Testis (tissue), 2 donors: ENCODE measurements around the gene TNS3.

ENCODE experiments used
- POLR2A ChIP-seq: fragments of 450-650 bp; IDR thresholded peaks from one replicate; pipeline ENCODE4 v1.6.1; 2017; ENCODE audit warnings: antibody characterized with exemption, mild to moderate bottlenecking, moderate library complexity
- TF ChIP-seq, protein P1 (sequence below), 3 experiments: fragments of 450-650 bp in 2 of 3; fragments of 200-600 bp in 1 of 3; sonication (generic) in 1 of 3; IDR thresholded peaks; one replicate each; pipeline ENCODE4 v1.5.1; 2016 to 2019; ENCODE audit warnings: antibody characterized with exemption in 3 of 3, mild to moderate bottlenecking in 2 of 3, moderate library complexity in 1 of 3

DNA sequence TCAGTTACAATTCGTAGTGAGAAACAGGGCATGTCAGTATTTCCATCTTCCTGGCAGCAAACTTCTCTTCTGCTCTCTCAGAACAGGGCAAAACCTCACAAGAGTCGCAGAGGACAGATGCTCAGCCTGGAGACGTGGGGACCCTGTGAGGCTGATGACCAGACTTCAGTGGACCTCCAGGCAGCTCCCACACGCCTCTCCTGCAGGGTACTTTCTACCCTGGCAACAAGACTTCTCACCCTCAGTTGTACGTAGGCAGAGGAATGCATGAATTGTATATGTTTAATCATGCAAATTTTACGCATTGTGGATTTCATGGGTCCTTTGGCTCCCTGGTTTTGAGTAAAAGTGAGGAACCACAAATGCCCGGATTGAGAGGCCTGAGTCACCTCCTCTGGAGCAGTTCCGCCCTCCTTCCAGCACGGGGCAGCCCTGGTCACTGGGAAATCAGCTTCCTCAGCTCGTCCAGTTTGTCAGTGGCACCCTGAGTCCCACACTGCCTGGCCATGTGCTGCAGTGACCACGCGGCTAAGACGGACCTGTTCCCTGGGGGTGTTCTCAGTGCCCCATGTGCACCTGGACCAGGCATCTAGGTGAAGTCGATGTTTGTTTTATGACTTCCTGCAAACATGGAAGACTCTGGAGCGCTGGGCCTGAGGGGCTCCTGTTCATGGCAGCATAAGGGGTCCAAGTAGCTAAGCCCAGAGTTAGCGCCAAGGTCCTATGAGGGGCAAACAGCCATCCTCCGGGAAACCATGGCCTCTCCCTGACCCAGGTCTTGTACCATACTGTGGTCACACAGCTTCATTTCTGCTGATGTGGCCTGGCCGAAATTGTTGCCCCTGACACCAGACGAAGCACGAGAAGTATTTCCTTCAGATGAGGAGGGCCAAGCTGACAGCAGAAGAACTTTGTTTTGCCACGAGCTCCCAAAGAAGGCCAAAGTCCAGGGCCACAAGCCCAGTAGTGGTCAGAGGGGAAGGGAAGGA, 165.1 kb downstream of the TNS3 start:
- TF ChIP-seq POLR2A, result no peak
- TF ChIP-seq, protein P1, sequence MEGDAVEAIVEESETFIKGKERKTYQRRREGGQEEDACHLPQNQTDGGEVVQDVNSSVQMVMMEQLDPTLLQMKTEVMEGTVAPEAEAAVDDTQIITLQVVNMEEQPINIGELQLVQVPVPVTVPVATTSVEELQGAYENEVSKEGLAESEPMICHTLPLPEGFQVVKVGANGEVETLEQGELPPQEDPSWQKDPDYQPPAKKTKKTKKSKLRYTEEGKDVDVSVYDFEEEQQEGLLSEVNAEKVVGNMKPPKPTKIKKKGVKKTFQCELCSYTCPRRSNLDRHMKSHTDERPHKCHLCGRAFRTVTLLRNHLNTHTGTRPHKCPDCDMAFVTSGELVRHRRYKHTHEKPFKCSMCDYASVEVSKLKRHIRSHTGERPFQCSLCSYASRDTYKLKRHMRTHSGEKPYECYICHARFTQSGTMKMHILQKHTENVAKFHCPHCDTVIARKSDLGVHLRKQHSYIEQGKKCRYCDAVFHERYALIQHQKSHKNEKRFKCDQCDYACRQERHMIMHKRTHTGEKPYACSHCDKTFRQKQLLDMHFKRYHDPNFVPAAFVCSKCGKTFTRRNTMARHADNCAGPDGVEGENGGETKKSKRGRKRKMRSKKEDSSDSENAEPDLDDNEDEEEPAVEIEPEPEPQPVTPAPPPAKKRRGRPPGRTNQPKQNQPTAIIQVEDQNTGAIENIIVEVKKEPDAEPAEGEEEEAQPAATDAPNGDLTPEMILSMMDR (IDR thresholded peaks at IDR 0.05), result no peak
